Hematopoietic multipotent progenitor cell treated with erythropoietin and hydrocortisone succinate and interleukin-3 and kit ligand, for 15 days (in vitro differentiated cells): ENCODE measurements around the gene ULBP3.
"Not testable (repeated sequence)": the region's sequence is repeated elsewhere in the genome, so short reads cannot be mapped to it uniquely, and the experiment has no call there.

Experiments
- DNase-seq: peaks from one replicate; pipeline ENCODE4 v3.0.0-alpha.2; 2015; ENCODE audit warnings: low spot score

ULBP3 gene

GRCh38 chr6:150043096-150043495 lies 25.8 kb downstream of the ULBP3 start:
- DNase-seq = no peak

GRCh38 chr6:150038202-150039062 lies 30.5 kb downstream of the ULBP3 start:
- no peak for DNase-seq

DNA sequence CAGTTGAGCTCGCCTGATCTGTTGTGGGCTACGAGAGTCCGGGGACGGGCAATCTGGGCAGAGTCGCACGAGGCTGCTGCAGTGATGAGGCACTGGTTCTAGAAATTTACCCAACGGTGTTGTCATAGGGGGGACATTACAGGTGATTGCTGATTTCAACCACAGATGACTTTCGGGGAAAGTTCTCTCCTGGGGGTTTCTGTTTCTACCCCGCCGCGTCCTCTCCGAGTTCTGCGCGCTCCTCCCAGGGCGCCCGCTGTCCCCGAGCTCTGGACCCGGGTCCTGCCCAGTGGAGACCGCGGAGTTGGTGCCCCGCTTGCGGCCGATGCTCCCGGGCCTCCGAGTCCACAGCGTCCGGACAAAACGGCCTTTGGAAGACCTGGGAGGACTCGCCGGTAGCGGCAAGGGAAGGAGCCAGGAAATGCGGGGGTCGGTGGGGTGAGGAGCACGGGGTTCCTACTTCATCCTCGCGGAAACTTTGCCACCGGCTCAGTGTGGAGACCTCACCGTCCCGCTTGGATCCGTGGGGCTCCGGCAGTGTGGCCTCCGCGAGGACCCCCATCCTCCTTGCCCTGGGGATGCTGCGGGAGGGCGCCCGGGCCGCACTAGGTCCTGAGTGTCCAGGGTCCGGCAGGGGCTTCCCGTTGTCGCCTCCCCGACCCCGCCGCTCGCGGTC lies 31.3 kb downstream of the ULBP3 start:
- DNase-seq = no peak

DNA sequence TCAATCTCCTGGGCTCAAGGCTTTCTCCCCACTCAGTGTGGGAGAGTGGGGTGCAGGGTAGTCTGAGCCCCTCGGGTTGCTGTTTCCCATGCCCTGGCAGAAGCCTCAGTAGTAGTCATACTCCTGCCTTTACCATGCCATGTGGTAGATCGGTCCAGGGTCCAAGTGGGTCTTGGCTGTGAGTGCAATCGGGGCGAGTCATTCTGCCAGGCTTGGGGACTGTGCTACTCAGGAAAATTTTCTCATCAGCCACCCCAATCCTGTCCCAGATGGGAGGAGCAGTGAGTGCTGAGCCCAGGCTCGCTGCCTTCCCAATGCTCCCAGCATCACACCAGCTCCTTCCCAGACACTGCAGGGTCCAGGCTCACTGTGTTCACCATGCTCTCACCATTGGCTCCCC lies 32.8 kb downstream of the ULBP3 start:
- DNase-seq = no peak

DNA sequence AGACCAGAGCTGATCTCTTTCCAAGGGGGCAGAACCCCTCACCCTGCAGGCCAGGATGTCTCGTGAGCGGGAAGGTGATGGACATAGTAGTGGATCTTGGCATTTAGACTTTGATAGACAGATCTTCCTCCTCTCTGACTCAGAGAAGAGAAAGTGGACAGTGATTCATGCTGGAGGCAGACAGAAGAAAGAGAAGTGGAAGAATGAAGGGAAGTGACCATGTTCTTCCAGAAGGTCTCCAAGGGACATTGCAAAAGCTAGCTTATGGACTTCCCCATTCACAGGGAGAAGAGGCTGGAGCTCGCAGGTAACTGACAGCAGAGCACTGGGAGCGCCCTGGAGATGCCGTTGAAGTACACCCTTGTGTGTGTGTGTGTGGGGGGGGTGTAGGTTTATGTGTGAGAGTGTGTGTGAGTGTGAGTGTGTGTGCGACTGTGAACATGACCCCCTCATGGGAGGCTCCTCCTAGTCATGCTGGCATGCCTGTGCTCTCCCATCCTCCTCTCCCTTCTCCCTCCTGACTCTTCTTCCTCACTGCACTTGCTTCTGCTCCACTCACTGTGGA lies 35.6 kb downstream of the ULBP3 start:
- no peak for DNase-seq

DNA sequence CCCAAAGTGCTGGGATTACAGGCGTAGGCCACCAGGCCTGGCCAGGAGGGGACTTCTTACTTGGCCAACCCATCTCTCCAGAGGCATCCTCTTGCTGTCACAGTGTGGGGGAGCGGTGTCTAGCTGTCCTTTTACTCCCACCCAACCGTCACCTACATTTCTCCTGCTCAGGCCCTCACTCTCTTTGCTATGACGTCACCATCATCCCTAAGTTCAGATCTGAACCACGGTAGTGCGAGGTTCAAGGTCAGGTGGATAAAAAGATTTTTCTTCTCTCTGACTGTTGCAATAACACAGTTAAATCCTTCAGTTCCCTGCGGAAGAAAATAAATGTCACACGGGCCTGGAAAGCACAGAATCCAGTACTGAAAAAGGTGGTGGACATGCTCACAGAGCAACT lies 36.3 kb downstream of the ULBP3 start:
- no peak for DNase-seq

DNA sequence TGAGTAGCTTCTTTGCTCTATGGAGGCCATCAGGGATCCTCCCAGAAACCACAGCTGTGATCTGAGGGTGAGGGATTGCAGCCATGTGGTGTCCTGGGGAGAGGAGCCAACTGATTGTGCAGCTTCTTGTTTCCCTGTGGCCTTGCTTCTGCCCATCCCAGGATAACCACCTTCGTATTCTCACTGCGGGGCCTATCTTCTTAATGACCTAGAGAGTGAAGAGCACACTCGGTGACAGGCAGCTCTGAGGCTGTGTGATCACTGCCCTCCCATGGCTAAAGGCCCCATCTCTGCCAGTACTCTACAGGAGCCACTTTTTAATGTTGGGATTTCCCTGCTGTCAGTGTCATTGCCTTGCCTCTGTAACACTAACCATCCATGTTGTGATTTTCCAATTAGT lies 38.3 kb downstream of the ULBP3 start:
- no peak for DNase-seq

DNA sequence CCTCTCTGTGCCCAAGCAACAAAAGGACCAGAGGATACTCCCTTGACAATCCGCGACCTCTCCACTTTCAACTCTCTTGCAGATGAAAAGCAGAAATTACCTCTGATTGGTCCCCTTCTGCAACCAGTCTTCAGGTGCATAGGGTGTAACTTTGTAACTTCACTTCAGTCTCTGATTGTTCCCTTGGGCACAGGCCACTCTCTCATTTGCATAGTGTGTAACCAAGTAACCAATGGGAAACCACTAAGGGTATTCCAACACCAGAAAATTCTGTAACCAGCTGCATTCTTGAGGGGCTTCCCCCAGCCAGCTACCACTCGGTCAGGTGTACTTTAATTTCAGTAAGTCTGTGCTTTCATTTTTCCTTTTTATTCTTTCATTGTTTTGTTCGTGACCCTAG lies 39.2 kb downstream of the ULBP3 start:
- no peak for DNase-seq

- no peak for DNase-seq
Observed at GRCh38 chr6:150029276-150029675, 39.6 kb downstream of the ULBP3 start.

GRCh38 chr6:150028799-150029198 lies 40.1 kb downstream of the ULBP3 start:
- no peak for DNase-seq

- DNase-seq = no peak
Observed at GRCh38 chr6:150027806-150028565, 40.9 kb downstream of the ULBP3 start.

- DNase-seq = no peak
Observed at GRCh38 chr6:150026976-150027805, 41.7 kb downstream of the ULBP3 start.

DNA sequence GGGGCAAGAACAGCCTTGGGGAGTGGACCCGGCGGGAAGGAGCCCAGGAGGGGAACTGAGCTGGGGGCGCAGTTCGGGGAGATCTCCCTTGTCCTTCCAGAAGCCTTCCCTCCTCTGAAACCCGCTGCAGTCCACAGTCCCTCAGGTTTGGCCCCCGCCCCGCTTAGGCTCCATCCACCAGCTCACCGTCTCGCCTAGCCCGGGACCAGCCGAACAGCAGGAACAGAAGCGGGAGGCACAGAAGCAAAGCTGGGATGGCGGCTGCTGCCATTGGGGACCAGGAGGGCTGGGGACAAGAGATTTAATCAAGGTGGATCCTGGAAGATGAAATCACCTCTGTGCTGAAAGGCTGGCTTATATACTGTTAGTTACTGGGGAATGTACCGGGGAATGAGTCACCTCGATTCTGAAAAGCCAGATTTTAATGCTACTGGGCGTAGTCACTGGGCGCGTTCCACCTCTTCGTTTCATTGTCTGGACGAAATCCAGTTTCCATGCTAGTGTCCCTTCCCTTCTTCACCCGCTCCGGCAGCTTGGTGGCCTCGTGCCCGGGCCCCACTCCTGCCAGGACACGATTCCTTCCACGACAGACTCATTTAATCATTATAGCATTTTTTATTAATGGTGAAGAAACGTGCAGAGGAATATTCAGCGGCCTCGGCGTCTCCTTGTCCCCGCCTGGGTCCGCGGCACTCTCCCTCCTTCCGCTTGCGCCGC lies 43.6 kb downstream of the ULBP3 start, which contains the start of gene RAET1L:
TSS of gene RAET1L (minus strand) at position 332 of the 717 bp plus-strand sequence. CDS start at position 271, 61 bp downstream.
- no peak for DNase-seq

DNA sequence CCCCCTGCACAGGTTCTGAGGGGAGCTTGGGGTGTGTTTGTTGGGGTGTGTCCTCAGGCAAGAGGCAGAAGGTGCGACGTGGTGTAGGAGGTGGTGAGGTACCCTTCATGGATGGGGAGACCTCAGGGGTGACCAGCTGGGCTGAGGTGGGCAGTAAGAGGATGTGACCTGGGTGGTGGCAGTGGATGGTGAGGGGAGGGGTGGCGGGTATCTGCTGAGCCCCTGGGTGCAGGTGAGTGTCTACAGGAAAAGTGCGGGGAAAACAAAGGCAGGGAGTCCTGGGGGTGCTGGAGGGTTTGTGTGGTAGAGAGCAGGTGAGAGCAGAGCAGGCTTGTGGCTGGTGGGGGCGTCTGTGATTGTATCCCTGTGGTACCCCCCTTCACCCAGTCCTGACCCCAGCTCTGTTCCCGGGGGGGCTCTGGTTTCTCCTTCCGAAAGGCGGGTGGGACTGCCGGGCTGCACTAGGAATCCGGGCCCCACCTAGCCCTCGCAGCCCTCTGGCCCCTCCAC lies 44.2 kb downstream of the ULBP3 start:
- DNase-seq = no peak

GRCh38 chr6:150024021-150024420 lies 44.9 kb downstream of the ULBP3 start:
- not testable (repeated sequence) for DNase-seq

DNA sequence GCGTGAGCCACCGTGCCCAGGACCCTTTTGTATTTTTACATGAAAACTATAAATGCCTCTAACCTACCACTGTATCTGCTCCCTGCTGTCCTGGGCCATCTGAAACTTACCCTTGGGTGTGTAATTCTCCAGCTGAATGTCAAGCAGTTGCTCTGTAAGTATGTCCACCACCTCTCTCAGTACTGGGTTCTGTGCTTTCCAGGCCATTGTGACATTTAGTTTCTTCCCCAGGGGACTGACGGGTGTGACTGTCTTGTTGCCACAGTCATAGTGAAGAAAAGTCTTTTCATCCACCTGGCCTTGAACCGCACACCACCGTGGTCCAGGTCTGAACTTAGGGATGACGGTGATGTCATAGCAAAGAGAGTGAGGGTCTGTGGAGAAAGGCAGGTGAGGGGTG lies 47.1 kb downstream of the ULBP3 start:
- not testable (repeated sequence) for DNase-seq

DNA sequence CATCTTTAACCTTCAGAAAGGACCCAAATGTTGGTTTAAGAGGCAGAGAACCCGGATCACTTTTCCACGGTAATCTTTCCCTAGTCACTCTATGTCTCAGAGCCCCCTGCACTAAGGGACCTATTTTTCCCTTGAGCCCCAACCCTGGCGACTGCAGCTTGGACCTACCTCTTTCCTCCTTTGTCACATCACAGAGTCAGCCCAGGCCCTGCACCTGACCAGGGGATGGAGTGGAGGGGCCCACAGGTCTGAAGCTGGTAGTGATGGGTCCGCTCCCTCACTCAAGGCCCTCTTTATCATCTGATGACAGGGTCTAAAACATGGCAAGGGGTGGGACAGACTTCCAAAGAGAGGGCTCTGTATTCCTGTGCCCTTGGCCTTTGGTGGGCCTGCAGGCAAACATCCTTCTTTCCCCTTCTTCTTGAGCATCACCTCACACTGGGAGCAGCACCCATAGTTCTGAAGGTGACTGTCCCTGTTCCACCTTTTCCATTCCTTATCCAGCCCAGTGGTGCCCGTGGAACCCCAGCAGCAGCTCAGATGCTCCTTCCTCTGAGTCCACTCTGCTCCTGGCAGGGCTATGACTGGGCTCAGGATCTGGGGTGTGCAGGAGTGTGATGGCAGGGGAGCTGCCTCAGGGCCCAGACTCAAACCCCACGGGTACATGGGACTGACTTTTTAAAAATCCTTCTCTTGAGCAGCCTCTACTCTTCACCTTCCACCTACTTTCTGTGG lies 49.9 kb downstream of the ULBP3 start:
- no peak for DNase-seq

GRCh38 chr6:150017186-150017521 lies 51.8 kb downstream of the ULBP3 start:
- not testable (repeated sequence) for DNase-seq

GRCh38 chr6:150016324-150017185 lies 52.4 kb downstream of the ULBP3 start:
- DNase-seq = peak; percentile 78
